Testis (tissue), 2 donors: Measurements from ENCODE around the gene NECTIN2.

Experiments used
- CTCF ChIP-seq, 3 experiments: fragments of 450-650 bp in 2 of 3; fragments of 200-600 bp in 1 of 3; sonication (generic) in 1 of 3; IDR thresholded peaks; one replicate each; pipeline ENCODE4 v1.5.1; 2016 to 2019; ENCODE audit warnings: antibody characterized with exemption in 3 of 3, mild to moderate bottlenecking in 2 of 3, moderate library complexity in 1 of 3
- POLR2A ChIP-seq: fragments of 450-650 bp; IDR thresholded peaks from one replicate; pipeline ENCODE4 v1.6.1; 2017; ENCODE audit warnings: antibody characterized with exemption, mild to moderate bottlenecking, moderate library complexity

GRCh38 chr19:44927746-44928145 lies 81.6 kb downstream of the NECTIN2 start:
- no peak for TF ChIP-seq CTCF (IDR thresholded peaks at IDR 0.05)
- TF ChIP-seq POLR2A = no peak
